HepG2 (cell line): ENCODE measurements around the gene NFATC1. TPM values are rescaled to one million over a fixed set of nuclear protein-coding genes. Genes with fewer than 3 reads are reported as not detected.

Source experiments
- ATAC-seq: fragments of 200-7000 bp; cut with Tn5 transposase; 3 replicates; pipeline ENCODE4 v1.9.1; 2020; ENCODE audit warnings: mild to moderate bottlenecking, moderate library complexity
- BruUV-seq: library from RNA; stranded (reverse); fragments of 400-500 nt; replicated peaks from 2 replicates; lab custom pipeline; 2021; lab: Mats Ljungman, UMichigan
- CTCF ChIA-PET: fragments of 300-600 bp; formaldehyde crosslinking; extraction: SDS; loops from one replicate; lab custom pipeline; 2021; ENCODE audit warnings: low total read pairs, inconsistent platforms, low intra/inter-chr PET ratio; lab: Yijun Ruan, JAX
- POLR2A ChIA-PET: fragments of 350-600 bp; sonication (Branson Sonifier 250); formaldehyde crosslinking; loops from one replicate; lab custom pipeline; 2020; ENCODE audit warnings: antibody characterized with exemption, inconsistent platforms; lab: Yijun Ruan, JAX
- DNase-seq: peaks from one replicate; pipeline ENCODE4 v3.0.0-alpha.2; 2015; ENCODE audit warnings: low spot score
- FAIRE-seq: peaks from 3 replicates; lab custom pipeline; 2011; peaks lifted over from hg19 to GRCh38; lab: Jason Lieb, UNC
- H2AFZ ChIP-seq: one replicate; pipeline ENCODE4 v1.6.1; 2011; ENCODE audit warnings: low read length, inconsistent platforms
- H3K27ac ChIP-seq: fragments of 300-600 bp; 3 replicates; pipeline ENCODE4 v1.8.0; 2011; ENCODE audit warnings: mixed run types, mild to moderate bottlenecking, mixed read lengths, low read length, inconsistent platforms; ENCODE audit not compliant: insufficient read depth; ENCODE audit errors: extremely low read length
- H3K27me3 ChIP-seq, 2 experiments: fragments of 200-600 bp in 1 of 2; 2 replicates in 1 of 2; 3 replicates in 1 of 2; pipeline versions ENCODE4 v1.6.0 to v1.8.0; 2011; ENCODE audit warnings: low read length in 2 of 2, mild to moderate bottlenecking in 2 of 2, moderate library complexity in 2 of 2, inconsistent platforms in 1 of 2; ENCODE audit not compliant: insufficient read depth in 2 of 2, control insufficient read depth in 1 of 2
- H3K36me3 ChIP-seq, 2 experiments: fragments of 200-600 bp in 1 of 2; replicated peaks in 1 of 2; 2 replicates in 1 of 2; 3 replicates in 1 of 2; pipeline versions ENCODE4 v1.5.1 to v1.8.0; 2011; ENCODE audit warnings: low read length in 2 of 2, inconsistent platforms in 1 of 2; ENCODE audit not compliant: insufficient read depth in 2 of 2, control insufficient read depth in 1 of 2
- H3K4me1 ChIP-seq: 2 replicates; pipeline ENCODE4 v1.5.1; 2012; ENCODE audit warnings: low read length, inconsistent platforms; ENCODE audit not compliant: insufficient read depth
- H3K4me2 ChIP-seq: 2 replicates; pipeline ENCODE4 v1.6.0; 2011; ENCODE audit warnings: low read depth, low read length, inconsistent platforms
- H3K4me3 ChIP-seq, 3 experiments: fragments of 200-600 bp in 1 of 3; sonication (generic), shearing (Covaris generic) in 1 of 3; replicated peaks in 1 of 3; 2 replicates each; pipeline ENCODE4 v1.5.1; 2011 to 2016; ENCODE audit warnings: low read length in 3 of 3, inconsistent platforms in 2 of 3, low read depth in 2 of 3, mild to moderate bottlenecking in 2 of 3, control low read depth in 1 of 3, mixed read lengths in 1 of 3; ENCODE audit not compliant: insufficient read depth in 1 of 3
- H3K79me2 ChIP-seq: one replicate; pipeline ENCODE4 v1.6.1; 2011; ENCODE audit warnings: low read length, inconsistent platforms; ENCODE audit not compliant: insufficient read depth
- H3K9ac ChIP-seq: 2 replicates; pipeline ENCODE4 v1.6.0; 2011; ENCODE audit warnings: mild to moderate bottlenecking, low read depth, low read length, inconsistent platforms; ENCODE audit not compliant: insufficient read depth
- H3K9me3 ChIP-seq: 2 replicates; pipeline ENCODE4 v1.5.1; 2012; ENCODE audit warnings: mild to moderate bottlenecking, low read length
- H4K20me1 ChIP-seq: 2 replicates; pipeline ENCODE4 v1.6.0; 2011; ENCODE audit warnings: inconsistent platforms, mild to moderate bottlenecking, low read length, moderate library complexity; ENCODE audit not compliant: insufficient read depth
- AGO2 ChIP-seq: fragments of 200-400 bp; formaldehyde crosslinking; optimal IDR thresholded peaks from 2 replicates; pipeline ENCODE3; 2017; ENCODE audit warnings: mild to moderate bottlenecking, low read depth, low read length, moderate library complexity
- YEATS4 ChIP-seq: sonication (generic); formaldehyde crosslinking; IDR thresholded peaks from 2 replicates; pipeline ENCODE4 v1.4.0; 2020; ENCODE audit warnings: missing genetic modification reagents, borderline replicate concordance
- ZFP82 ChIP-seq: sonication (generic); formaldehyde crosslinking; IDR thresholded peaks from 2 replicates; pipeline ENCODE4 v1.5.1; 2020; ENCODE audit warnings: mild to moderate bottlenecking, missing genetic modification reagents, borderline replicate concordance
- WGBS: methylation state at CpG from one replicate; pipeline ENCODE4 v1.1.6; 2017; ENCODE audit warnings: low lambda C conversion rate; 5-methylcytosine and 5-hydroxymethylcytosine counted together
- in situ Hi-C: cut with HindIII; loops from 2 replicates; pipeline ENCODE4 v1.10.0; 2017; ENCODE audit warnings: low pct_unique_long_range_greater_than_20kb; ENCODE audit not compliant: extremely low pct_ligation_motif_present
- intact Hi-C: fragments of 100-400 bp; cut with micrococcal nuclease; formaldehyde crosslinking; loops from one replicate; pipeline ENCODE4 v1.10.0; 2022; ENCODE audit not compliant: unreplicated experiment
- polyA plus RNA-seq, 8 experiments: library from polyadenylated mRNA; depleted of rRNA in 3 of 8; stranded (reverse) in 7 of 8; unstranded in 1 of 8; fragments of >200 nt; fragmentation: Illumina TruSeq in 4 of 8; extraction: Trizol in 4 of 8; gene quantifications; 2 replicates each; pipeline versions ENCODE4 v1.2.1 to v1.2.3, GENCODE V29; 2011 to 2016; ENCODE audit warnings: low read depth in 4 of 8, missing spikeins in 1 of 8, mixed read lengths in 1 of 8; ENCODE audit not compliant: insufficient read depth in 1 of 8
- total RNA-seq, 5 experiments: library from RNA; depleted of rRNA; stranded (reverse); fragments of >200 nt; fragmentation: Illumina TruSeq; extraction: Trizol; gene quantifications; 2 replicates each; pipeline ENCODE4 v1.2.3, GENCODE V29; 2016; ENCODE audit warnings: low read depth in 1 of 5

NFATC1 gene
- total and polyA plus RNA-seq, 2 of the 13 experiments (the other 11 are each of a cell fraction or from before 2014, with no cell fraction given), result not detected

GRCh38 chr18:79382681-79383387 is 12.9 kb upstream of the NFATC1 start:
- intact Hi-C loops (no loop called here), in situ Hi-C loops (loop anchor here (5.0 kb wide), 1 partner anchor 149 kb away; no protein-coding TSS in a partner anchor)
- peaks cover 3% of the 10 kb centered on the region; the same call in 1 of the 2 replicates for H4K20me1 ChIP-seq
- 68% methylated on average over 6 of the region's 27 CpGs for WGBS
- H3K9ac ChIP-seq, result no peak overlapping the region
- H3K4me3 ChIP-seq, result no peak overlapping the region
- no peak overlapping the region for H3K4me2 ChIP-seq
- peaks cover 3 to 44% of the 10 kb centered on the region in 2 experiments; a peak in 3 of 5 replicates for H3K27me3 ChIP-seq
- TF ChIP-seq AGO2 (peak; percentile 39), YEATS4 (CRISPR knock-in tag) (no peak)
- H3K4me1 ChIP-seq, result no peaks in the 10 kb centered on the region
- ChIA-PET POLR2A (no interaction called here), CTCF (no interaction called here)
- no peaks in the 10 kb centered on the region for H3K9me3 ChIP-seq
- H3K79me2 ChIP-seq, result no peaks in the 10 kb centered on the region
- no peak for DNase-seq
- no peak for FAIRE-seq
- no peaks in the 10 kb centered on the region for H3K36me3 ChIP-seq
- no peak overlapping the region for H2AFZ ChIP-seq
- ATAC-seq, result peak; percentile 5
- no TSS peak for BruUV-seq
- no peak overlapping the region for H3K27ac ChIP-seq

DNA sequence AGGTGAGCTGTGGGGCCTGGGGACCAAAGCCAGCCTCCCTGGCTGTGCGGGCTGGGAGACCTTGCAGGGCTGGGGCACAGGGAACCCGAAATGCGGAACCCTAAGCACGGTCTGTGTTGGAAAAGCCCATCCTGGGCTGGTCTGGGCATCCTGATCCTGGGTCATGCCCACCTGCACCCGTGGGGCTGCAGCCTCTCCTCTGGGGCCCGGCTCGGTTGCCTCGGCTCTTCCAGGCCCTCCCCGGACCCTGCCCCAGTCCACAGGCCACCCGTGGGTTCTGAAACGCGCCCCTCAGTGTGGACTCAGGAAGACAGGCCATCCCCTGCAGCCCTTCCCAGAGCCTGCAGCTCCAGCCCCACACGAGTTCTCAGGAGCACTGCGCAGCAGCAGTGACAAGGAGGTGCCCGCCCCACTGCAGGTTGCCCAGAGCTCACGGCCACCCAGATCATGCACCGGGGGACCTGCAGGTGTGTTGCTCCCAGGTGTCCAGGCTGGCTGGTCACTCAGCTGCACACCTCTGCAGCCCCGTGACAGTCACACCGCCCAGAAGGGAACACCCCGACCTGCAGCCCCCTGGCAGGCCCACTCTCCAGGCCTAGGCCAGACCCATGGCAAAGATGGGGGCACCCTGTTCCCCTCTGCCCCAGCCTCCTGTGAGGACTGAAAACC is 12.2 kb upstream of the NFATC1 start:
- H4K20me1 ChIP-seq, result peaks cover 3% of the 10 kb centered on the region; the same call in 1 of the 2 replicates
- H3K27me3 ChIP-seq, result peaks cover 3 to 50% of the 10 kb centered on the region in 2 experiments; a peak in 4 of 5 replicates
- H3K27ac ChIP-seq, result no peak overlapping the region
- POLR2A ChIA-PET, result no interaction called here
- DNase-seq, result no peak
- H3K4me2 ChIP-seq, result no peak overlapping the region
- 10% methylated on average over 10 of the region's 20 CpGs for WGBS
- in situ Hi-C loops, result loop anchor here (5.0 kb wide), 1 partner anchor 149 kb away; no protein-coding TSS in a partner anchor
- no peak for FAIRE-seq
- no peaks in the 10 kb centered on the region for H3K79me2 ChIP-seq
- TF ChIP-seq ZFP82 (no peak), AGO2 (peak; percentile 57)
- no peak overlapping the region for H3K9ac ChIP-seq
- CTCF ChIA-PET, result no interaction called here
- no peaks in the 10 kb centered on the region for H3K9me3 ChIP-seq
- no peaks in the 10 kb centered on the region for H3K36me3 ChIP-seq
- intact Hi-C loops, result no loop called here
- ATAC-seq, result peak; percentile 10
- H3K4me3 ChIP-seq, result no peak overlapping the region
- H3K4me1 ChIP-seq, result no peaks in the 10 kb centered on the region
- BruUV-seq, result no TSS peak
- no peak overlapping the region for H2AFZ ChIP-seq
